ENCODE results near the gene DCTD. TPM values are rescaled to one million over a fixed set of nuclear protein-coding genes. Genes with fewer than 3 reads are reported as not detected.

The DCTD gene
- total and polyA plus RNA-seq, 2 of the 13 experiments (the other 11 are each of a cell fraction or from before 2014, with no cell fraction given): 85.1 to 95.3 TPM

GRCh38 chr4:182897601-182898478 is 19.3 kb downstream of the DCTD start (continued):
- TF ChIP-seq, protein P1, sequence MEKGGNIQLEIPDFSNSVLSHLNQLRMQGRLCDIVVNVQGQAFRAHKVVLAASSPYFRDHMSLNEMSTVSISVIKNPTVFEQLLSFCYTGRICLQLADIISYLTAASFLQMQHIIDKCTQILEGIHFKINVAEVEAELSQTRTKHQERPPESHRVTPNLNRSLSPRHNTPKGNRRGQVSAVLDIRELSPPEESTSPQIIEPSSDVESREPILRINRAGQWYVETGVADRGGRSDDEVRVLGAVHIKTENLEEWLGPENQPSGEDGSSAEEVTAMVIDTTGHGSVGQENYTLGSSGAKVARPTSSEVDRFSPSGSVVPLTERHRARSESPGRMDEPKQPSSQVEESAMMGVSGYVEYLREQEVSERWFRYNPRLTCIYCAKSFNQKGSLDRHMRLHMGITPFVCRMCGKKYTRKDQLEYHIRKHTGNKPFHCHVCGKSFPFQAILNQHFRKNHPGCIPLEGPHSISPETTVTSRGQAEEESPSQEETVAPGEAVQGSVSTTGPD (CRISPR knock-in tag; IDR thresholded peaks at IDR 0.05): peak; percentile 34; the same call in 1 of the 2 replicates
- TF ChIP-seq NBN (conservative IDR thresholded peaks at IDR 0.05) (no peak), SMYD3 (CRISPR knock-in tag; IDR thresholded peaks at IDR 0.05) (peak; percentile 71; the same call in 1 of the 2 replicates), ZNF784 (CRISPR knock-in tag; IDR thresholded peaks at IDR 0.05; ENCODE audit: borderline replicate concordance) (peak; percentile 83), MAFK (conservative IDR thresholded peaks at IDR 0.05 in 1 of 2, IDR thresholded peaks at IDR 0.05 in 1 of 2; ENCODE audit: low read length in 2 of 2) (no peak), ZKSCAN5 (CRISPR knock-in tag; IDR thresholded peaks at IDR 0.05) (no peak), ZNF337 (CRISPR knock-in tag; IDR thresholded peaks at IDR 0.05; ENCODE audit: borderline replicate concordance, low read depth) (peak; percentile 43; the same call in 1 of the 2 replicates), MXD3 (CRISPR knock-in tag; IDR thresholded peaks at IDR 0.05) (peak; percentile 54; the same call in 1 of the 2 replicates), ZNF644 (CRISPR knock-in tag; IDR thresholded peaks at IDR 0.05; ENCODE audit: low read depth) (peak; percentile 97), ZNF616 (CRISPR knock-in tag; IDR thresholded peaks at IDR 0.05; ENCODE audit: low read depth) (0 out of 2 replicates have a peak, but pooled peaks have one; percentile 73), ZNF160 (CRISPR knock-in tag; IDR thresholded peaks at IDR 0.05) (peak; percentile 71; the same call in 1 of the 2 replicates), ZNF780A (CRISPR knock-in tag; IDR thresholded peaks at IDR 0.05) (no peak), PHF8 (CRISPR knock-in tag; IDR thresholded peaks at IDR 0.05) (peak; percentile 75), CHD2 (IDR thresholded peaks at IDR 0.05; ENCODE audit: low read depth, low read length) (no peak), ZNF260 (CRISPR knock-in tag; IDR thresholded peaks at IDR 0.05; ENCODE audit: borderline replicate concordance, low read depth) (no peak), GZF1 (CRISPR knock-in tag; IDR thresholded peaks at IDR 0.05) (no peak), NR2F2 (IDR thresholded peaks at IDR 0.05; ENCODE audit: borderline replicate concordance, low read depth) (peak; percentile 66), ZNF761 (CRISPR knock-in tag; conservative IDR thresholded peaks at IDR 0.05) (0 out of 2 replicates have a peak, but pooled peaks have one; percentile 66), PTBP1 (IDR thresholded peaks at IDR 0.05; ENCODE audit: low read depth, low read length, poor library complexity, severe bottlenecking) (no peak), GLI4 (CRISPR knock-in tag; IDR thresholded peaks at IDR 0.05; ENCODE audit: borderline replicate concordance) (no peak; the same call in 1 of the 2 replicates), ZFP1 (CRISPR knock-in tag; IDR thresholded peaks at IDR 0.05) (no peak; the same call in 1 of the 2 replicates), IRF1 (CRISPR knock-in tag; IDR thresholded peaks at IDR 0.05; ENCODE audit: low read depth) (no peak), RFX5 (IDR thresholded peaks at IDR 0.05; ENCODE audit: low read depth, low read length) (no peak)
- TF ChIP-seq, protein P2, sequence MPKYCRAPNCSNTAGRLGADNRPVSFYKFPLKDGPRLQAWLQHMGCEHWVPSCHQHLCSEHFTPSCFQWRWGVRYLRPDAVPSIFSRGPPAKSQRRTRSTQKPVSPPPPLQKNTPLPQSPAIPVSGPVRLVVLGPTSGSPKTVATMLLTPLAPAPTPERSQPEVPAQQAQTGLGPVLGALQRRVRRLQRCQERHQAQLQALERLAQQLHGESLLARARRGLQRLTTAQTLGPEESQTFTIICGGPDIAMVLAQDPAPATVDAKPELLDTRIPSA (CRISPR knock-in tag; IDR thresholded peaks at IDR 0.05; ENCODE audit: borderline replicate concordance): no peak

Data from HepG2 (cell line).